ENCODE measurements around the gene COL25A1. TPM values are rescaled to one million over a fixed set of nuclear protein-coding genes. Genes with fewer than 3 reads are reported as not detected.
A peak's percentile ranks its signal among the peaks of the same experiment; 100 is the strongest.
"Not testable (repeated sequence)": the region's sequence is repeated elsewhere in the genome, so short reads cannot be mapped to it uniquely, and the experiment has no call there.

COL25A1 gene
- total RNA-seq, 2 experiments from 2014 or later = 0.67 TPM; not detected in 1

GRCh38 chr4:109004418-109004817 lies 298.0 kb downstream of the COL25A1 start:
- peaks cover 10% of the 10 kb centered on the region for H3K4me1 Mint-ChIP-seq
- DNase-seq (no peak), ATAC-seq (ENCODE audit: low read depth) (no peak)
- H3K27me3 Mint-ChIP-seq = peaks cover 2% of the 10 kb centered on the region
- no peaks in the 10 kb centered on the region for H3K9me3 Mint-ChIP-seq
- POLR2A ChIA-PET = no interaction called here
- no peak overlapping the region for H3K4me3 Mint-ChIP-seq
- H3K27ac Mint-ChIP-seq = no peak overlapping the region
- peaks cover 2% of the 10 kb centered on the region for H3K36me3 Mint-ChIP-seq

GRCh38 chr4:109003964-109004363 lies 298.5 kb downstream of the COL25A1 start:
- Mint-ChIP-seq H3K36me3 (peaks cover 2% of the 10 kb centered on the region), H3K4me3 (no peak overlapping the region), H3K27me3 (peaks cover 2% of the 10 kb centered on the region), H3K27ac (no peak overlapping the region), H3K4me1 (peaks cover 10% of the 10 kb centered on the region), H3K9me3 (peaks cover 1% of the 10 kb centered on the region)
- DNase-seq (no peak), ATAC-seq (ENCODE audit: low read depth) (no peak)
- POLR2A ChIA-PET = no interaction called here

- H3K36me3 Mint-ChIP-seq = no peaks in the 10 kb centered on the region
- DNase-seq = no peak
- peaks cover 8% of the 10 kb centered on the region for H3K27me3 Mint-ChIP-seq
- POLR2A ChIA-PET = no interaction called here
- no peak overlapping the region for H3K4me3 Mint-ChIP-seq
- H3K4me1 Mint-ChIP-seq = no peaks in the 10 kb centered on the region
- no peaks in the 10 kb centered on the region for H3K9me3 Mint-ChIP-seq
- no peak overlapping the region for H3K27ac Mint-ChIP-seq
- ATAC-seq (ENCODE audit: low read depth) = no peak
These were observed 310.7 kb downstream of the COL25A1 start for GRCh38 chr4:108991551-108992328.

GRCh38 chr4:108988464-108989195 lies 313.8 kb downstream of the COL25A1 start:
- ATAC-seq (ENCODE audit: low read depth) = no peak

GRCh38 chr4:108984495-108984894 lies 318.0 kb downstream of the COL25A1 start:
- H3K4me3 Mint-ChIP-seq; H3K9me3 Mint-ChIP-seq; DNase-seq; POLR2A ChIA-PET; ATAC-seq (ENCODE audit: low read depth); H3K36me3 Mint-ChIP-seq; H3K27me3 Mint-ChIP-seq; H3K27ac Mint-ChIP-seq: not testable (repeated sequence)
- H3K4me1 Mint-ChIP-seq = peaks cover 14% of the 10 kb centered on the region

More at GRCh38 chr4:108988464-108989195, 313.8 kb downstream of the COL25A1 start:
- no peaks in the 10 kb centered on the region for H3K36me3 Mint-ChIP-seq
- DNase-seq = no peak
- POLR2A ChIA-PET = no interaction called here
- no peaks in the 10 kb centered on the region for H3K27me3 Mint-ChIP-seq
- H3K4me3 Mint-ChIP-seq = no peak overlapping the region
- no peak overlapping the region for H3K27ac Mint-ChIP-seq
- H3K4me1 Mint-ChIP-seq = peaks cover under 1% of the 10 kb centered on the region
- H3K9me3 Mint-ChIP-seq = peaks cover under 1% of the 10 kb centered on the region

GRCh38 chr4:108982402-108983185 lies 319.9 kb downstream of the COL25A1 start:
- Mint-ChIP-seq H3K9me3 (peaks cover 2% of the 10 kb centered on the region), H3K27ac (no peak overlapping the region), H3K4me1 (peaks cover 18% of the 10 kb centered on the region), H3K36me3 (peaks cover 3% of the 10 kb centered on the region), H3K27me3 (no peaks in the 10 kb centered on the region), H3K4me3 (no peak overlapping the region)
- DNase-seq = no peak
- POLR2A ChIA-PET = no interaction called here
- ATAC-seq (ENCODE audit: low read depth) = no peak

GRCh38 chr4:108980455-108981239 lies 321.8 kb downstream of the COL25A1 start:
- peak overlapping the region; percentile 14 for H3K4me3 Mint-ChIP-seq
- peaks cover 11% of the 10 kb centered on the region for H3K36me3 Mint-ChIP-seq
- H3K4me1 Mint-ChIP-seq = peaks cover 18% of the 10 kb centered on the region
- peaks cover 2% of the 10 kb centered on the region for H3K9me3 Mint-ChIP-seq
- no peak for ATAC-seq (ENCODE audit: low read depth)
- no peak for DNase-seq
- H3K27me3 Mint-ChIP-seq = no peaks in the 10 kb centered on the region
- POLR2A ChIA-PET = no interaction called here
- H3K27ac Mint-ChIP-seq = peak overlapping the region; percentile 9

- peaks cover 19% of the 10 kb centered on the region for H3K4me1 Mint-ChIP-seq
- H3K27ac Mint-ChIP-seq = peak overlapping the region; percentile 7
- H3K36me3 Mint-ChIP-seq = peaks cover 19% of the 10 kb centered on the region
- POLR2A ChIA-PET = no interaction called here
- ATAC-seq (ENCODE audit: low read depth) (no peak), DNase-seq (no peak)
- peaks cover 8% of the 10 kb centered on the region for H3K9me3 Mint-ChIP-seq
- no peaks in the 10 kb centered on the region for H3K27me3 Mint-ChIP-seq
- no peak overlapping the region for H3K4me3 Mint-ChIP-seq
These were observed 322.7 kb downstream of the COL25A1 start for GRCh38 chr4:108979759-108980158.

GRCh38 chr4:108978066-108978465 lies 324.4 kb downstream of the COL25A1 start:
- H3K4me1 Mint-ChIP-seq = peaks cover 28% of the 10 kb centered on the region
- ATAC-seq (ENCODE audit: low read depth) = no peak
- POLR2A ChIA-PET = no interaction called here

GRCh38 chr4:108972613-108973283 lies 329.7 kb downstream of the COL25A1 start:
- Mint-ChIP-seq H3K9me3 (peaks cover 26% of the 10 kb centered on the region), H3K4me3 (peak overlapping the region; percentile 74), H3K27me3 (no peaks in the 10 kb centered on the region), H3K27ac (peak overlapping the region; percentile 97), H3K4me1 (peaks cover 30% of the 10 kb centered on the region), H3K36me3 (peaks cover 58% of the 10 kb centered on the region)
- POLR2A ChIA-PET = interaction anchor here (0.6 kb wide), 1 partner anchor 1225 kb away, joined by 4 read pairs; the partner anchor contains the start of gene ELOVL6
- no peak for DNase-seq
- peak; percentile 95 for ATAC-seq (ENCODE audit: low read depth)

More at GRCh38 chr4:108978066-108978465, 324.4 kb downstream of the COL25A1 start:
- peaks cover 11% of the 10 kb centered on the region for H3K9me3 Mint-ChIP-seq
- DNase-seq = no peak
- no peak overlapping the region for H3K4me3 Mint-ChIP-seq
- peaks cover 29% of the 10 kb centered on the region for H3K36me3 Mint-ChIP-seq
- no peak overlapping the region for H3K27ac Mint-ChIP-seq
- H3K27me3 Mint-ChIP-seq = no peaks in the 10 kb centered on the region

- ATAC-seq (ENCODE audit: low read depth) (no peak), DNase-seq (no peak)
- H3K9me3 Mint-ChIP-seq = peaks cover 26% of the 10 kb centered on the region
- POLR2A ChIA-PET = no interaction called here
- peaks cover 30% of the 10 kb centered on the region for H3K4me1 Mint-ChIP-seq
- H3K4me3 Mint-ChIP-seq = peak overlapping the region; percentile 21
- H3K36me3 Mint-ChIP-seq = peaks cover 53% of the 10 kb centered on the region
- no peaks in the 10 kb centered on the region for H3K27me3 Mint-ChIP-seq
- H3K27ac Mint-ChIP-seq = peak overlapping the region; percentile 97
These were observed 331.0 kb downstream of the COL25A1 start for GRCh38 chr4:108971473-108971872.

- H3K27ac Mint-ChIP-seq = no peak overlapping the region
- DNase-seq (no peak), ATAC-seq (ENCODE audit: low read depth) (no peak)
- H3K36me3 Mint-ChIP-seq = peaks cover 14% of the 10 kb centered on the region
- peaks cover 6% of the 10 kb centered on the region for H3K27me3 Mint-ChIP-seq
- H3K4me1 Mint-ChIP-seq = no peaks in the 10 kb centered on the region
- peaks cover 5% of the 10 kb centered on the region for H3K9me3 Mint-ChIP-seq
- H3K4me3 Mint-ChIP-seq = no peak overlapping the region
- POLR2A ChIA-PET = no interaction called here
These were observed 336.9 kb downstream of the COL25A1 start for GRCh38 chr4:108965472-108966076.
